NCI-H748 (cell line): ENCODE results near the gene HECTD2.
"Not testable (repeated sequence)": the region's sequence is repeated elsewhere in the genome, so short reads cannot be mapped to it uniquely, and the experiment has no call there.

Source experiments
- DNase-seq: peaks from one replicate; lab custom pipeline; 2025; ENCODE audit not compliant: unreplicated experiment; lab: John Stamatoyannopoulos, UW

Gene HECTD2

DNA sequence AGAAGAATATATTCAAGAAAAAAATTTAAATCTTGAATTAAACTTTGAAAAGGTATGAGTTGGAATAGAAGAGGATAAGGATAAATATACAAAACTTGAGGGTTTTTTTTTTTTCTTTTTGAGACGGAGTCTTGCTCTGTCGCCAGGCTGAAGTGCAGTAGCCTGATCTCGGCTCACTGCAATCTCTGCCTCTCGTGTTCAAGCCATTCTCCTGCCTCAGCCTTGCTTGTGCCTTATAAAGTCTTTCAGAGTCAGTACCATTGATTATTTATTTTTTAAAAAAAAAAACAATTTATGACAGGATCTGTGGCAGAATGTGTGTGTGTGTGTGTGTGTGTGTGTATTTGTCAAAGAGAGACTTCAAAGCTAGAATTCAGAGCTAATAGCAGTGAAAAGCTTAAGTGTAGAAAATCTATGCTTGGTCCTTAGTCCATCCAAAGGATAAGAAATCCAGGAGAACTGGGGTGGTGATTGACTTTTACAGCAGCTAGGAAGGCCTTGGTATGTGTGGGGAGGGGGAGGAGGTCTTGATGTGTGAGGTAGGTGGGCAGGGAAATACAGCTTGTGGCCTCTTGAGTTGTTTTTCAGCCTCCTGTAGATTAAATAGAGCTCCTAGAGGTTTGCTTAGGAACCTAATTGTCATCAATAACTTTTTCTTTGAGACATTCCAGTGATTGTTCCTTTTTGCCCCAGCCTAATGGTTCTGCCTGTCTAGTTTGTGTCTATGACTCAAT is 2.4 kb downstream of the HECTD2 start:
- DNase-seq: no peak

DNA sequence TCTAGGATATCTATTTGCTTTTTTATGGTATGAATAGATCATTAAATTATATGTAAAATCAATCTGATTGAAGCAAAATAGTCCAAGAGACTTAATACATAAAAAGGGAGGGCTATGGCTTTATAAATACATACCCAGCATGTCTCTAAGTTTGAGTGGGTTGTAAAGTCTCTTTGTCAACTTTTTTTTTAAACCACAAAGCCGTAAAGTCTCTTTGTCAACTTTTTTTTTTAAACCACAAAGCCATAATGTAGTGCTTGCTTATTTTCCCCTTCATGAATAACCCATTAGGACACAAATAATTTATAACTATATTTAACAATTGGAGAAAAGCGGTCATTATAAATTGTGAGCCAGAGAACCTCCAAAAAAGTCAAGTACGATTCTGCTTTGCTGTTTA is 5.7 kb downstream of the HECTD2 start:
- no peak for DNase-seq

DNA sequence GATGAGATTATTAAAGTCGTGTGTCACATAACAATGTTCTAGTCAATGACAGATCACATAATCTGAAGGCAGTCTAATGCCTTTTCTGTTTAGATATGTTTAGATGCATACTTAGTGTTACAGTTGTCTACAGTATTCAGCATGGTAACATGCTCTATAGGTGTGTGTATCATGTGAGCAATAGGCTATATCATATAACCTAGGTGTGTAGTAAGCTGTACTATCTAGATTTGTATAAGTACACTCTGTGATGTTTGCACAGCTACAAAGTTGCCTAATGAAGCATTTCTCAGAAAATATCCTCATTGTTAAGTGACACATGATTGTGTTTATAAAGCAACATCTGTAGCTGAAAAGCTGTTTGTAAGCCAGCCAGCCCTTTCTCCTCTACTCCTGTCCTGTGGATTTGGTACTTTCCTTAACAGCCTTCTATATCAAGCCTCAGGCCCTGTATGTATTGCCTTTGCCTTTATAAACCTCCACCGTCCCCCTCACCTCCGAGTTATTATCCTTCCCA is 6.3 kb downstream of the HECTD2 start:
- DNase-seq: no peak

DNA sequence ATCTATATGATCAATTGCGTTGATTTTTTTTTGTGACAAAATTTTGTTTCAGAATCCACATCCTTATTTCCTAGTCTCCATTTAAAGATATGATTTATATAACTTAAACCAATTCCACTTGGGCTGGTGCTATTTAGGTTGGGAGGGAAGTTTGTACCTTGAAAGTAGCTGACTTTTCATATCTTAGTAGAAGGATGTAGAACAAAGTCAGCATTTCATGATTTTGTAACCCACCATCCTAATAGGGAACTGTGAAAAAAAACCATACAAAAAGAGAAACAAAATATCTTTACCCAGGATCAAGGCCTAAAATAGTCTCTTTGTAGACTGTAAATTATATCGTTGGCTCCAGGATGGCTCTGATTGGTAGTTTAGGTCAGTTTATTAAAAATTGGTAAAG is 8.3 kb downstream of the HECTD2 start:
- no peak for DNase-seq

DNA sequence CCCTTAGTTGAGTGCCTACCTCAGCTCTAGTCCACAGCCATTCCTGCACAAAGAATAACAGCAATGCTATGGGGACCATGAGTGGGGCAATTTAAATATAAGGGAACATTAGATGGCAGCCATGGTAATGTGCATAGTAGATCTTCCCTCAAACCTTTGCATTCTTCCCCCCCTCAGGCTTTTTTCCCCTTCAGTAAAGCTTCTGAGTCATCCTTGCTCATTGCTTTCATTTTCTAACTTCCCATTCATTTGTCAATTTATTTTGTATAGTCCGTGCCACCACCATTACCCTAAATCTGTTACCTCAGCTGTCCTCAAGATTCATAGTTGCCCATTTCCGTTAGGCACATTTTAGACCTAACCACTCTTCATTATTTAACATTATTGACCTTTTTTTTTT is 10.7 kb downstream of the HECTD2 start:
- no peak for DNase-seq

DNA sequence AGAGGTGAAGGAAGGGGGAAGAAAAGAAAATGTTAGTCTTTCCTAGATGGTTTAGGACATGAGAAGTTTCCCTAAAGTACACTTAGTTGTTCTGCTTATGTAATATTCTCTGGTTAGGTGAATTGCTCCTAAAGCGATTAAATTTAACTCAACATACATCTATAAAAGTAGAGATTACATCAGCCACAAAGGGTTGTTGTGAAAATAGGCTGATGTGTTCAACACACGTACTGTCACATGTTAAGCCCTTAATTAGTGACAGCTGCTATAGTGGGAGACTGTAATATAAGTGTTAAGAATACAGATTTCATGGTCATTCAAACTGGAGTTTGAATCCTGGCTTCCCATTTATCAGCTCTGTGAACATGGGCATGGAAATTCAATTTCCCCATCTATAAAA is 12.8 kb downstream of the HECTD2 start:
- no peak for DNase-seq

DNA sequence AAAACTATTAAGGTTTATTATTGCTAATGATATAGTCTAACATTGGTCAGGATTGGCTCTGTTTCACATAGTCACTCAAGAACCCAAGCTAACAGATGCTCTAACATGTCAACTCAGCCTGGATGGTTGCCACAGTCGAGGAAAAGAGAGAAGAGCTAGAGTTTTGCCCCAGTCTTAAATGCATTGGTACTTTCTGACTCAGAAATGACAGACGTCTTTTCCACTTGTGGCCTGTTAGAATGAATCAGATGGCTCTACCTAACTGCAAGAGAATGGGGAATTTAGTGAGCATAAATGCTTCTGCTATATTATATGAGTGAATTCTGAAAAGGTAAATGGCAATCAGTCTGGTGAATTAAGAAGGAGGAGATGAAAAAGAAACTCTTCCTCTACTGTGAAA is 13.9 kb downstream of the HECTD2 start:
- no peak for DNase-seq

DNA sequence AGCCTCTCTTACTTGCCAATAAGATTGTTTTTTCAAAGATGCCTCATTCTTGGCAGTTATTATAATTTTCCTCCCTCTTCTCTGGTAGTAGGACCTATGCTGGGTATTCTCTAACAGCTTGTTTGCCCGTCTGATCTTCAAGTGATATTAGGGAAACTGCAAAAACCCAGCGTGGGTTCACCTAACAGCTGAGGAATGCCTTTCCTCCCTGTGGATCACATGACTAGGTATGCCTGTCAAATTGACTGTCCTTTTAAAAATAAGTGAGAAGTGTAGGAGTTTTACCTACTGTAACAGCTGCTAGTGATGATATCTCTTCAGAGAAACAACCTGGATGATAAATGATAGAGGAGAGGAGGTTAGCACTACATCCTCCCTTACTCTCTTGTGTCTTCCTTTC is 22.0 kb downstream of the HECTD2 start:
- no peak for DNase-seq

DNA sequence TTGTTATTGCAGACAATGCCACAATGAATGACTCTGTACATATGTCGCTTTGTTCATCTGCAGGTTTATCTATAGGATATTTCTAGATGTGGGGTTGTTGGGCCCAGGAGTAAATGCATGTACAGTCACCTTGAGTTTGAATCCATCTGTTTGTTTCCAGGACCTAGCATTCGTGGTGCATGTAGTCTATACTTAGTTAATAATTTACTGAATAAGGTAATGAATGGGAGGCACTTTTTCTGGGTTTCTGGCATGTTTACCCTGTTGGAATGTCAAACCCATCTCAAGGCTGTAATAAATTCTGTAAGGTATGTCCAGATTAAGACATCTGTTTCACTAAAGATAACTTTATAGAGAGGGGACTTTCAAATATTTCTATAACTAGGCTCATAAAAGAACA is 23.5 kb downstream of the HECTD2 start:
- no peak for DNase-seq

DNA sequence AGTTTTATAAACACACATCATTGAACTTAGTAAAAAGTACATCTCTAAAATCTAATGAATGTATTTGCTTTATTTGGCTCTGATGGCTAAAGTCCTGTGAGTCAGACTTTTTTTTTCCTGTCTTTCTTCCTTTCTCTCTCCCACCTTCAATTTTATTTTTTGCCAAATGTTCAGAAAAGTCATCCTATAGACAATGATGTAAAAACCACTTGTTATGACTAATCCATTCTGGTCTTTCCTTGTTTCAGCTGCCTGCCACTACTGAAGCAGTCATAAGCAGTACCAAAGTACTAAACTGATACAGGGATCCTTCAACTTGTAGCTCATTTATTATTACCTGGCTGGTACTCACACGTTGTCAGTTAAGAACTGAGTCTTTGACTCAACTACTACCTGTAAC is 23.9 kb downstream of the HECTD2 start:
- DNase-seq: no peak

DNA sequence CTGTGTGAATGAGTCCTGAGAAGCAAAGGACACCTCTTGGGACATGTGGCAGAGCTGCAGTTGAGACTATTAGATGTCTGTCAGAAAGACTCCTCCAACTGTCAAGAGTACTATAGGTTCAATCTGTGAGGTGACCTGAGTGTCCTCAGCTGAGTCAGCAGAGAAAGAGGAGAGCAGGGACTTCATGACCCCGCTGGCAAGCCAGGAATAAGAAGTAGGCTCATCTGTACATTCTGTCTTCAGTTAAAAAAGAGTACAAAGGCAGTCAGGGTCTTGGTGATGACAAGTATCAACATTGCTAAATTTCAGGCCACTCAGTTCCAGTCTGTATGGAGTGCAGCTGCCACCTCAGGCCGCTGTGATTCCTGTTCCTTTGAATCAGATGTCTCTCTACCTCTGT is 25.1 kb downstream of the HECTD2 start:
- no peak for DNase-seq

DNA sequence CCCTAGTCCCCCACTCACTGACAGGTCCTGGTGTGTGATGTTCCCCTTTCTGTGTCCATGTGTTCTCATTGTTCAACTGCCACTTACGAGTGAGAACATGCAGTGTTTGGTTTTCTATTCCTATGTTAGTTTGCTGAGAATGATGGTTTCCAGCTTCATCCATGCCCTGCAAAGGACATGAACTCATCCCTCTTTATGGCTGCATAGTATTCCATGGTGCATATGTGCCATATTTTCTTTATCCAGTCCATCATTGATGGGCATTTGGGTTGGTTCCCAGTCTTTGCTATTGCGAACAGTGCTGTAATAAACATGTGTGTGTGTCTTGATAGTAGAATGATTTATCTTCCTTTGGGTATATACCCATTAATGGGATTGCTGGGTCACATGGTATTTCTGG is 28.1 kb downstream of the HECTD2 start:
- not testable (repeated sequence) for DNase-seq

DNA sequence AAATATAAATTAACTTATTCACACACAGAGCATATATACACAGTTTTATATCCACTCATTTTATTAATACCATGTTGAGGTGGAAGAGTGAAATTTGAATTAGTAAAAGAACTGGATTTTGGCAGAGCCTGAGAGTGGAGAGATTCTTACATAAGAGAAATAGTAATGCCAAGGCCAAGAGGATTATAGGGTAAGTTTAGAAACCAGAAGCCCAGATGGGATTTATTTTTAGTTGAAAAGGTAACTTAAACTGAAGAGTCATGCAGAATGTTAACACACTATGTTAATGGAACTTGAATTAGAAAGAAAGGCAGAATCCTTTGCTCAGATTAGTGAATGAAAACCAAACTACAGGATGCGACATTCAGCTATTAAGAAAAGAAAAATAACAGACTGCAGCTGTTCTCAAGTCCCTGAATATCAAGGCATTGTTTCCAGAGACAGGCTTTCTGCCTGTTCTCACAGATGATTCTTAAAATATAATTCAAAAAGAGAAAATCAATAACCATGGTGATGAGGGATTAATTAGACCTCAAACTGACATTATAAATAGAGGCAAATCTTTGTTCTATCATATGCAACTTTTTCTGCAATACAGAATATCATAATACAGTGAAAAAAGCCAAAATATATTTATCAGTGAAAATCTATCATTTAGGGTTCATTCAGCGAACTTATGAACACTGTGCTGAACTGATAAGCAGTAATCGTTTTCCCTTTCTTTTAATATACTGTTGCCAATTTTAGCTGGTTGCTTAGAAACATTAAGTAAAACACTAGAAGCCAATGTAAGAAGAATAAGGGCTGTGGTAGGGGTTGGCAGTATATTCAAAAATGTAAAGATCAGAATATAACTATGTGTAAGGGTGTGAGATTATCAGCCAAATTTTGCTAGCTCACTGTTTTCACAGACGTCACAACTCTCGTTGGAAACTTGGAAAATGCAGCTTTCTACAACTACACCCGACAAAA is 34.4 kb downstream of the HECTD2 start:
- no peak for DNase-seq

DNA sequence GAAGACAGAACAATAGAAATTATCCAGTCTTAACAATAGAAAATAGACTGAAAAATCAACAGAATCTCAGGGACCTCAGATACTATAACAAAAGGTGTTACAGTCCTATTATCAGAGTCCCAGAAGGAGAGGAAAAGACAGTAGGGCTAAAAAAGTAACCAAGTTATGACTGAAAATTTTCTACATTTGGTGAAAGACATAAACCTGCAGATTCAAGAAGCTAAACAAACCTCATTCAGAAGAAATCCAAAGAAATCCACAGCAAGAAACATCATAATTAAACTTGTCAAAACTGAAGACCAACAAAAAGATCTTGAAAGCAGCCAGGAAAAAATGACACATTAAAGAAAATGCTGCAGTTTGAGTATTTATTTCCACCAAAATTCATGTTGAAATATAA is 41.9 kb downstream of the HECTD2 start:
- DNase-seq: no peak

DNA sequence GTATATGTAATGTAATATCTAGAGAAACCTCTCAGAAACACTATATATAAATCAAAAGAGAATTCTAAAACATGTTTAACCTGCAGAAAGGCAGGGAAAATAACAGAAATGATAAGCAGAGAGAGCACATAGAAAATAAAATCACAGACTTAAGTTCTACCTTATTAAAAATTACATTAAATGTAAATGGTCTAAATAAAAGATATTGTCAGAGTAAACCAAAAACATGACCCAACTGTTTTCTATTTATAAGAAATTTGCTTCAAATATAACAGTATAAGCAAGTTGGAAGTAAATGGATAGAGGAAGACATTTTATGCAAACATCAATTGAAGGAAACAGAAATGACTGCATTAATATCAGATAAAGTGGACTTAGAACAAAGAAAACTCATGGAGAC is 43.4 kb downstream of the HECTD2 start:
- DNase-seq: no peak

DNA sequence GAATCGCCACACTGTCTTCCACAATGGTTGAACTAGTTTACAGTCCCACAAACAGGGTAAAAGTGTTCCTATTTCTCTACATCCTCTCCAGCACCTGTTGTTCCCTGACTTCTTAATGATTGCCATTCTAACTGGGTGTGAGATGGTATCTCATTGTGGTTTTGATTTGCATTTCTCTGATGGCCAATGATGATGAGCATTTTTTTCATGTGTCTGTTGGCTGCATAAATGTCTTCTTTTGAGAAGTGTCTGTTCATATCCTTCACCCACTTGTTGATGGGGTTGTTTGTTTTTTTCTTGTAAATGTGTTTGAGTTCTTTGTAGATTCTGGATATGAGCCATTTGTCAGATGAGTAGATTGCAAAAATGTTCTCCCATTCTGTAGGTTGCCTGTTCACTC is 45.0 kb downstream of the HECTD2 start:
- not testable (repeated sequence) for DNase-seq

DNA sequence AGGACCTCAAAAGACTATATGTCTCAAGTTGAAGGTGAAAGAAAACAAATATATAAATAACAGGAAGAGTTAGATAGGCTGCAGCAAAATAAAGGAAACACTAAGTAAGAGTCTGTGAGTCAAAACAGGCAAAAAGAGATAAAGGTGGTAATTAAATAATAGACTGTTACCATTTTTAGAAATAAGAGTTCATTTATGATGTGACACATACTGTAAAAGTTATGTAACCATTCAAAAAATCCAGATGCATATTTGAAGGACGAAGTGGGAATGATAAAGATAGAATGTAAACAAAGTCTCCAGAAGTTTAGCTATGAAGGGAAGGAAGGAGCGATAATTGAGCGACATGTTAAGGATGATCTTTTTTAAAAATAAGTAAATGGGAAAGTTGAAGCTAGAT is 50.5 kb downstream of the HECTD2 start:
- no peak for DNase-seq

DNA sequence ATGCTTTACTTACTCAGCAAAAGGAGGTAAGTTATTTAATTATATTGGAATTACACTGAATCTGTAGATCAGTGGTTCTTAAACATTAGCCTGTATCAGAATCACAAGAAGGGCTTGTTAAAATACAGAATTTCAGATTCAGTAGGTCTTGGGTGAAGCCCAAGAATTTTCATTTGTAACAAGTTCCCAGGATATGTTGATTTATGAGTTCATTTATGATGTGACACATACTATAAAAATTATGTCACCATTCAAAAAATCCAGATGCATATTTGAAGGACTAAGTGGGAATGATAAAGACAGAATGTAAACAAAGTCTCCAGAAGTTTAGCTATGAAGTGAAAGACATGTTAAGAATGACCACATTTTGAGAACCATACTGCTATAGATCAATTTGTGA is 52.3 kb downstream of the HECTD2 start:
- no peak for DNase-seq

DNA sequence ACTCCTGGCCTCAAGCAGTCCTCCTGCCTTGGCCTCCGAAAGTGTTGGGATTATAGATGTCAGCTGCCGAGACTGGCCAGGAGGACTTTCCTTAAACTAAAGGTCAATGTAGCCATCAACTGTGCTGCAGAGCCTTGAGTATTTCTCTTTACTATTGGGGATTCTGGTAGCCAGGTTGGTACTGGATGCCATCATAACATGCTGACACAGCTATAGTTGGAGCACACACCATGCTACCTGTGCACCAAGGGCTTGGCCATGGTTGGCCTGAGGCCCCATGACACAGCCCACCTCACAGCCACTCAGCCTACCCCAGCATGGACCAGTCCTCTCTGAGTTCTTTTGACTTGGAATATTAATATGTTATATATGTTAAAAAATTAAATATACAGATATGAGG is 54.4 kb downstream of the HECTD2 start:
- DNase-seq: no peak

DNA sequence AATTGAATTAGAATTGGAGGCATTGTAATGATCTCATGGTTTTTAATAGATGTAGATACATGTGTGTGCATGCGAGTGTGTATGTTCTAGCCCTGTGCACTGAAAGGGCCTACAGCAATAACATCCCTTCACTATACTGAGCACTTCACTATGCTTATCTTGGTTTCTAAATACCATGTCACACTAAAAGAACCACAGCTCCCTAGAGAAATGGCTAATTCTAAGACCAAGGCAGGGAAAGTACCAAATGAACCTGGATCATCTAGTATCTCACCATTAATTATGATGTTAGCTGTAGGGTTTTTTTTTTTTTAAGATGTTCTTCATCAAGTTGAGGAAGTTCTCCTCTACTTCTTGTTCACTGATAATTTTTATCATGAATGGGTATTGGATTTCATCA is 55.1 kb downstream of the HECTD2 start:
- no peak for DNase-seq

DNA sequence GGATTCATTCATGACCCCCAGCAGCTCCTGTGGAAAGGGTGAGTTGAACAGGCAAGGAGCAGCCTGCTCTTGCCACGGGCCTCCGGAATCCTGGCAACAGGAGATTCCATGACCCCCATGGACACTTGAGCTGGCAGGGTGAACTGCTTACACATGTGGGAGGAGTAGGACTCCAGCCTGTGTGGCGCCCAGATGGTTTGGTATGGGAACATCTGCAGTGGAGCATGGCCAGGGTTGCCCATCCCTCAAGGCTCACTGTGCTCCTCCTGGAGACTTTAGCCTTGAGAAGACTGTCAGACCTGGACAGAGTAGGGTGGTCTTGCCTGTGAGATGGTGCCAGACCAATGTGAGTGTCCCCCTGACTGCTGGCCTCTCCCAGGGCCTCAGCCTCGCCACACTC is 57.0 kb downstream of the HECTD2 start:
- no peak for DNase-seq

DNA sequence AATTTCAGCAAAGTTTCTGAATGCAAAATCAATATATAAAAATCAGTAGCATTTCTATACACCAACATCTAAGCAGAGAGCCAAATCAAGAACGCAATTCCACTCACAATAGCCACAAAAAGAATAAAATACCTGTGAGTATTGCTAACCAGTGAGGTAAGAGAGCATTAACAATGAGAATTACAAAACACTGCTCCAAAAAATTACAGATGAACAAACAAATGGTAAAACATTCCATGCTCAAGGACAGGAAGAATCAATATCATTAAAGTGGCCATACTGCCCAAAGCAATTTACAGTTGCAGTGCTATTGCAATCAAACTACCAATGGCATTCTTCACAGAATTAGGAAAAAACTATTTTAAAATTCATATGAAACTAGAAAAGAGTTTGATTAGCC is 61.5 kb downstream of the HECTD2 start:
- DNase-seq: no peak
